ENCODE results near the gene DNAJC18.
"Not testable (repeated sequence)": the region's sequence is repeated elsewhere in the genome, so short reads cannot be mapped to it uniquely, and the experiment has no call there.

The DNAJC18 gene

DNA sequence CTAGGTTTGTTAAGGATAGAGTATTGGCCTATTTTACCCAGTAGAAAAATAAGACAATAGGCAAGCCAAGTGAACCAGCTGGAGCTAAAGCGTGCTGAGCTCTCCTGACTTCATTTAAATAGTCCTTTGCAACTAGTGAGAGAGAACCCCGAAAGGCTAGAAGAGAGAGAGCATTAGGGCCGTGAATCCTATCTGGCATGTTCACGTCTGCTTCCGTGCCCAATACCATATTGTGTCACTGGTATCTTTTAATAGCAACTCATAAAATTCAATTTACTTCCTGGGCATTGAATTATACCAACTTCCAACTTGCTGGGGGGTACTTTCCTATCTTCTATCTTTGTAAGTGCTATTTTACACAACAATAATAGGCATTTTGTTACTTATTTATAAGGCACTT lies 13.8 kb downstream of the DNAJC18 start:
- DNase-seq = no peak

- DNase-seq = peak; percentile 85
These were observed 16.9 kb downstream of the DNAJC18 start for GRCh38 chr5:139422307-139422893.

DNA sequence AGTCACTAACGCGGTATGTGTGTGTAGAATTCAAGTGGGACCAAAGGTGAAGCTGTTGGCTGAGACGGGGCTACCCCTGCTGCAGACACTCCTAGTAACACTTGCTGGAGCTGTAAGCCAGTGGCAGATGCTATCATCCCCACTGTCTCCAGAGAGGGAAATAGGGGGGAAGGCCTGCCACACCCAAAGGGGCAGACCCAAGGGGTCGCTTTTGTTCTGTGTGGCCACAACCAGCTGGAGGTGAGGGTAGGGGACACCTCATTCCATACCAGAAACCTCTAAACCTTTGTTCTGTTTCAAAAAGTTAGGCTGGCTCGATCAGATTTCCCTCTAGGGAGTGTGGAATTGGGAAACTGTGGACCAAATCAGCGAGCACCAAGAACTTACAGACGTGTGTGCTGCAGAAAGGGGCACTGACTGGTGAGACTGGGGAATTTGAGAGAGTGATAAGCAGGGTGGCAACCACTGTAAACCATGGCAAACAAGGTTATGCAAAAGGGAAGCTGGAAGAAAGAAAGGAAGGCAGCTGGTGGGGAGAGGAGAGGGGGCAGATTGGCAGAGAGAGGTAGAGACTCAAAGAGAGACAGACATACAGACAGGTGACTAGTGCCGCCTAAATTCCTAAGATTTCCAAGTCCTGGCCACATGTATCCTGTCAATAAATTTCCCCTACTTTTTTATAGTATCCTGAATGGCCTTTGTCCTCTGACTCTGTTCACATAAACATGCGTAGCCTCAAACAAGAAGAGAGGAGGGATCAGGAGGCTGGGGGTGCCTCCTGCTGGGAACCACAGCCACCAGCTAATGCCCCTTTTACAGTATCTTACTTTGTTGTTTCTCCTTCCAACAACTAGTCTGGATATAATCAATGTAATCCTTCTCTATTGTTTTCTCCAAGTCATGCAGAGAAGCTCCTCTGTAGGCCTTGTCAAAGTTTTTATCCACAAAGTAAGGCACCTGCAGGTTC lies 19.8 kb downstream of the DNAJC18 start:
- DNase-seq = no peak

DNA sequence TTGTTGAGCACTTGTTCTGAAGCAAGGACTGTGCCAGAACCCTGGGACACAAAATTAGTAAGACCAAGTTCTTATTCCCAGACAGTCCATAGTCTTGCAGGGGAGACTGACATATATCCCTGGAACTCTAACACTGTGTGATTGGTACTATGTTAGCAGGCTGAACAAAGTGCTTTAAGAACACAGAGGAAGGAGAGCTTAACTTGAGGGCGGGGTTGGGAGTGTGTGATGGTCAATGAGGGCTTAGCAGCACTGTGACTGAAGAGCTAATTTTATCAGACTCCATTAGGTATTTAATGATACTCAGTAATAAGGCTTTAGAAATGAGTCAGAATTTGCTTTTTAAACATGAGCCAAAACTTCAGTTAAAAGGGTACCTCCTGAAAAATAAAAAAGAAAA lies 20.5 kb downstream of the DNAJC18 start:
- no peak for DNase-seq

- DNase-seq = no peak
These were observed 22.1 kb downstream of the DNAJC18 start for GRCh38 chr5:139417214-139417613.

GRCh38 chr5:139416651-139417050 lies 22.7 kb downstream of the DNAJC18 start:
- DNase-seq = no peak

- no peak for DNase-seq
These were observed 23.5 kb downstream of the DNAJC18 start for GRCh38 chr5:139415869-139416268.

DNA sequence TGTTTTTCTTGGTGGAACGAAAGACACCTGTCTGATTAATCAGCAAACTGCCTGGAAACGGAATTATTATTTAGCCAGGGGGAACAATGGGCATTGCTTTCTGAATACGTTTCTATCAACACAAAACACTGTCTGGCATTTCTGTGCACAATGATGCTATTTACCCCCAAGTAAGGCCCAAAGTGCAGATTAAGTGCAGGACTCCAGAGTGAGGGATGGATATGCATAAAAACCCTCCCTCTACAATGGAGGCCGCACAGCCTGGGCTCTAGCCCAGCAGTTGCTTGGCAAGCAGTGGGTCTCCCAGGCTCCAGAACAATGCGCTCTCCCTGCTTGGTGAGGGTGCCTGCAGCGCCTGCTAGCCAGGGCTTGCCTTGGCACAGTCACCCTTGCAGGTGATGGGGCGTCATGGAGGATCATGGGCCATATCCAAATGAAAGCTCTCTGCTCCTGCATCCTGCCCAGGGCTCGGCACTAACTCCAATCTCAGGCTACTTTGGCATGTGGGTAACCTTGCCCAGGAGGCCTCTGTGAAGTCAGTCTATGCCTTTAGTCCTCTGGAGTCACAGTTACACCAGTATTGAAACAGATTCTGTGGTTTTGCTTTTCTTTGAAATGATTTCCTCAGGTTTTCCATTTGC lies 24.0 kb downstream of the DNAJC18 start:
- DNase-seq = no peak

DNA sequence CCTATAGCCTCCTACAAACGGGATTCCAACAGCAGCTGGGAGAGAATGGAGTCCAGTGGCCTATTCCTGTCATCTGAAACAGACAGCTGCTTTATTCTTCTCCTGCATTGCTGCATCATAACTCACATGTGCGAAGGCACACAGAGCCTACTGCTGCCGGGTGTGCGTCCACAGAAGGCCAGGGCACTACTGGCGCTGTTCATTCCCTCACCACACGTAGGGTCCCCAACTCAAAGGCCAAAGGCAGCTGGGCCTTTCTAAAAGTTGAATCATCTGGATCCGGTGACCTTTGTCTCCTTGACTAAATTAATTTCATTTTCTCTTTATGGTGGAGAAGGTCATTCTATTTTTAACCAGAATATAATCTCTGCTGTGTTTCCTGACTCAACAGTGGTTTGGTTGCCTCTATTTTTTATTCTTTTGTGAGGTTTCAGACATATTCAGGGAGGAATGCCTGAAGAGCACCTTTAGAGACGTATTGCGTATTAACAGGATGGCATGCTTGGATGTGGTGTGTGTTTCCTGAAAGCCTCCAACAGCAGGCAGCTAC lies 24.7 kb downstream of the DNAJC18 start:
- DNase-seq = no peak

- no peak for DNase-seq
These were observed 25.4 kb downstream of the DNAJC18 start for GRCh38 chr5:139413963-139414362.

GRCh38 chr5:139413153-139413552 lies 26.2 kb downstream of the DNAJC18 start:
- no peak for DNase-seq

- DNase-seq = no peak
These were observed 28.1 kb downstream of the DNAJC18 start for GRCh38 chr5:139410993-139411828.

DNA sequence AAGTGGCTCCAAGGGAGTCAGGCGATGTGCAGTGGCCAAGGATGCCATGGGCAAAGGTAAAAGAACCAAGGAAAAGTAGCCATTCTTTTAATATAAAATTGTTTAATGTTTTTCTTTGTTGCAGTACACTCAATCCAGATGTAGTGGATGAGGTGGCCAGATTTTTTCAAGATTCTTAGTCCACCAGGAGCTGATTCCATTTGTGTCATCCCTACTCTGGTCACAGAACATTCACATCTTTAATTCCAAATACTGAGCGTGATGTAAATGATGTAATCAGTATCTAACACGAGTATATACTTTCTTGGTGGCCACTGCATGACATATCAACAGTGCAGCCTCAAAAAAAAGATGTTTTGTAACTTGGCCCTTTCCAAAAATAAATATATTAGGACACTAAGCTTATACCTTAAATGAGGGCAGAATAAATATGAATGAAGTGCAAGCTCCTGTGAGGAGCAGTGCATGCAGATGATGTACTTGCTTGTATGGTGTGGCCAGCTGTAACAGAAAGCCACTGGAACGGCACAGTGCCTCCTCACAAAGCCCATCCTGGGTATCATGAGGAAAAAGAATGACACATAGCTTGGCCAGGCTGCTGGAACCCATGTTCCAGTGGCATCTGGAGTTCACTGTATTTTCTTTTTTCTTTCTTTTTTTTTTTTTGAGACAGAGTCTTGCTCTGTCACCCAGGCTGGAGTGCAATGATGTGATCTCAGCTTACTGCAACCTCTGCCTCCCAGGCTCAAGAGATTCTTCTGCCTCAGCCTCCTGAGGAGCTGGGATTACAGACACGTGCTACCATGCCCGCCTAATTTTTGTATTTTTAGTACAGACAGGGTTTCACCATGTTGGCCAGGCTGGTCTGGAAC lies 29.0 kb downstream of the DNAJC18 start:
- DNase-seq = no peak

DNA sequence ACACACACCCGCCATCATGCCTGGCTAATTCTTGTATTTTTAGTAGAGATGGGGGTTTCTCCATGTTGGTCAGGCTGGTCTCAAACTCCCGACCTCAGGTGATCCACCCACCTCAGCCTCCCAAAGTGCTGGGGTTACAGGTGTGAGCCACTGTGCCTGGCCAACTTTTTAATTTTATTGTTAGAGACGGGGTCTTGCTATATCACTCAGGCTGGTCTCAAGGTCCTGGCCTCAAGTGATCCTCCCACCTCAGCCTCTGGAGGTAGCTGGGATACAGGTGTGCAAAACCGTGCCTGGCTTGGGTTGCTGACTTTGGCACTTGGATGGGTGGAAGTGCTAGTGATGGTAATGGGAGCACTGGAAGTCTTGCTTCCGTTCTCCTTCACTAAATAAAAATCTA lies 30.2 kb downstream of the DNAJC18 start:
- DNase-seq = not testable (repeated sequence)

- DNase-seq = no peak
These were observed 31.1 kb downstream of the DNAJC18 start for GRCh38 chr5:139408191-139408590.

GRCh38 chr5:139407517-139407916 lies 31.8 kb downstream of the DNAJC18 start:
- DNase-seq = no peak

DNA sequence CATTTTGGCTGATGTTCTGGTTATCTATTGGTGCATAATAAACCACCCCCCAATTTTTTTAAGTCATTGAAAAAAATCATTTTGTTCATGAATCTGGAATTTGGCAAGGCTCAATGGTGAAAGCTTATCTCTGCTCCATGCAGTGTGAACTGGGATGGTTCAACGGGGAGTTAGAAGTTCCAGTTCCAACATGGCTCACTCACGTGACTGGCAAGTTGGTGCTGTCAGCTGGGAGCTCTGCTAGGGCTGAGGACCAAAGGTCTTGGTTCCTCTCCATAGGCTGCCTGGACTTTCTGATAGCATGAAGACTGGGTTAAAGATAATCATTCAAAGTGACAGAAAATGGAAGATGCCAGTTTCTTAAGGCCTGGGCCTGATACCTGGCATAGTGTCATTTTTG lies 32.4 kb downstream of the DNAJC18 start:
- no peak for DNase-seq

- peak; percentile 55 for DNase-seq
These were observed 34.9 kb downstream of the DNAJC18 start for GRCh38 chr5:139404484-139404840.

DNA sequence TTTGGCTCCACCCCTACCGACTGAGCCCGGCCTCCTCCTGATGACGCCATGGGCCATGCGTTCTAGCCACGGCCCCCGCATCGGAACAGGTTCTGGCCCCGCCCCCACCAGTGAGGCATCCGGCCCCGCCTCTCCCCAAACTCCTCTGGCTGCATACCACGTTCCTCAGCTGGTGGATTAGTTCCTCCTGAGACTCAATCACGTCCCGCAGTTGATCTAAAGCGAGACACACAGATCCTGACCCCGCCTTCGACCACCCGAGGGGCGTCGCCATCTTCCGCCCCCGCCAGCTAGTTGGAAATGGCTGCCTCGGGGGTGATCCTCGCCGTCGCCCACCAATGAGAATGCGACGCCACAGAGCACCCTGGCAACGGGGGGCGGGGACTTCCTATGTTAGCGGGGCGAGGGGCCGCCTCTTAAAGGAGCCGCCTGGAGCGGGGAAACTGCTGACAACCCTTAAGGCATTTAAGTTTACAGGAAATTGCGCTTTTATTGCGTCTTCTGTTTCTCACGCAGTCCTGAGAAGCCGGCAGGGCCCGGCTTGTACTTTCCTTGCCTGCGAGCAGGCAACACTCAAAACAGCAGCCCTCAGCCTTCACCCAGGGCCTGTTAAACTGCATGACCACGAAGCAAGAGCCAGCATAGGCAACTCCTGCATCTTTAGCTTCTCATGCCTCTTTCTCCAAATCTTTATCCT lies 35.4 kb downstream of the DNAJC18 start, which contains the start of gene SPATA24:
TSS of gene SPATA24 (minus strand) at position 303 of the 697 bp plus-strand sequence. CDS start at position 274, 29 bp downstream.
- peak; percentile 98 for DNase-seq

- no peak for DNase-seq
These were observed 35.9 kb downstream of the DNAJC18 start for GRCh38 chr5:139403418-139403786.
